Glomerular visceral epithelial cell (primary cell): Measurements from ENCODE around the gene PXDC1.

ENCODE experiments used
- DNase-seq: peaks from one replicate; pipeline ENCODE4 v3.0.0-alpha.2; 2016; ENCODE audit errors: extremely low spot score

The PXDC1 gene

GRCh38 chr6:3746696-3747095, 4.8 kb downstream of the PXDC1 start:
- DNase-seq: no peak

GRCh38 chr6:3746119-3746691, 5.3 kb downstream of the PXDC1 start:
- DNase-seq: no peak

- DNase-seq: no peak
Observed at GRCh38 chr6:3745566-3746118, 5.9 kb downstream of the PXDC1 start.

GRCh38 chr6:3744901-3745470, 6.5 kb downstream of the PXDC1 start:
- no peak for DNase-seq

- DNase-seq: peak; percentile 51
Observed at GRCh38 chr6:3744211-3744900, 7.2 kb downstream of the PXDC1 start.

- no peak for DNase-seq
Observed at GRCh38 chr6:3743541-3743940, 8.0 kb downstream of the PXDC1 start.

- peak; percentile 83 for DNase-seq
Observed at GRCh38 chr6:3742426-3743344, 8.8 kb downstream of the PXDC1 start.

GRCh38 chr6:3742076-3742425, 9.5 kb downstream of the PXDC1 start:
- DNase-seq: no peak

- no peak for DNase-seq
Observed at GRCh38 chr6:3741477-3741871, 10.0 kb downstream of the PXDC1 start.

GRCh38 chr6:3740551-3741476, 10.7 kb downstream of the PXDC1 start:
- DNase-seq: no peak

- no peak for DNase-seq
Observed at GRCh38 chr6:3739311-3739897, 12.1 kb downstream of the PXDC1 start.

GRCh38 chr6:3738381-3739131, 13.0 kb downstream of the PXDC1 start:
- DNase-seq: no peak

GRCh38 chr6:3737831-3738210, 13.7 kb downstream of the PXDC1 start:
- no peak for DNase-seq

GRCh38 chr6:3737149-3737830, 14.2 kb downstream of the PXDC1 start:
- DNase-seq: no peak

- no peak for DNase-seq
Observed at GRCh38 chr6:3735029-3735605, 16.4 kb downstream of the PXDC1 start.

- DNase-seq: no peak
Observed at GRCh38 chr6:3734023-3734422, 17.5 kb downstream of the PXDC1 start.

GRCh38 chr6:3733321-3733925, 18.1 kb downstream of the PXDC1 start:
- no peak for DNase-seq

- DNase-seq: peak; percentile 67
Observed at GRCh38 chr6:3732345-3733141, 19.0 kb downstream of the PXDC1 start.
